ENCODE data around the gene KRTAP5-8.
"Not testable (repeated sequence)": the region's sequence is repeated elsewhere in the genome, so short reads cannot be mapped to it uniquely, and the experiment has no call there.

KRTAP5-8 gene

GRCh38 chr11:71518506-71519471, 19.0 kb upstream of the KRTAP5-8 start:
- DNase-seq = no peak

GRCh38 chr11:71519546-71519945, 18.3 kb upstream of the KRTAP5-8 start:
- no peak for DNase-seq

- no peak for DNase-seq
These were observed 12.5 kb upstream of the KRTAP5-8 start for GRCh38 chr11:71525188-71525937.

- no peak for DNase-seq
These were observed 11.8 kb upstream of the KRTAP5-8 start for GRCh38 chr11:71525938-71526495.

- not testable (repeated sequence) for DNase-seq
These were observed 10.8 kb upstream of the KRTAP5-8 start, which contains the start of gene KRTAP5-7 for GRCh38 chr11:71526796-71527575. TSS of gene KRTAP5-7 (plus strand) at chr11:71527267. CDS start at chr11:71527301, 34 bp downstream.

GRCh38 chr11:71527576-71528210, 10.1 kb upstream of the KRTAP5-8 start:
- no peak for DNase-seq

- no peak for DNase-seq
These were observed 7.2 kb upstream of the KRTAP5-8 start for GRCh38 chr11:71530602-71531001.

- DNase-seq = no peak
These were observed 5.7 kb upstream of the KRTAP5-8 start for GRCh38 chr11:71532036-71532610.

- not testable (repeated sequence) for DNase-seq
These were observed 2.9 kb upstream of the KRTAP5-8 start for GRCh38 chr11:71534711-71535608.

GRCh38 chr11:71535825-71536224, 2.0 kb upstream of the KRTAP5-8 start:
- no peak for DNase-seq

GRCh38 chr11:71537537-71537936, 288 bp upstream of the KRTAP5-8 start:
- no peak for DNase-seq

GRCh38 chr11:71538666-71538990, 803 bp downstream of the KRTAP5-8 start:
- DNase-seq = no peak

GRCh38 chr11:71539017-71539416, 1.2 kb downstream of the KRTAP5-8 start:
- no peak for DNase-seq

GRCh38 chr11:71539971-71540370, 2.1 kb downstream of the KRTAP5-8 start:
- DNase-seq = not testable (repeated sequence)

GRCh38 chr11:71540521-71541304, 2.9 kb downstream of the KRTAP5-8 start:
- DNase-seq = not testable (repeated sequence)

- DNase-seq = no peak
These were observed 4.6 kb downstream of the KRTAP5-8 start for GRCh38 chr11:71542382-71542781.

GRCh38 chr11:71542879-71543777, 5.3 kb downstream of the KRTAP5-8 start:
- no peak for DNase-seq

- DNase-seq = no peak
These were observed 6.0 kb downstream of the KRTAP5-8 start for GRCh38 chr11:71543866-71544265.
